Thyroid gland (tissue), 4 donors: ENCODE results near the gene ZNF836.

Experiments used
- CTCF ChIP-seq, 6 experiments: fragments of 200-600 bp in 3 of 6; fragments of 450-650 bp in 3 of 6; sonication (generic) in 3 of 6; IDR thresholded peaks; one replicate each; pipeline ENCODE4 v1.5.1; 2016 to 2019; ENCODE audit warnings: antibody characterized with exemption in 6 of 6, mild to moderate bottlenecking in 2 of 6, inconsistent platforms in 1 of 6, moderate library complexity in 1 of 6
- POLR2A ChIP-seq, 2 donors: fragments of 450-650 bp; IDR thresholded peaks; one replicate each; pipeline ENCODE4 v1.6.1; 2017; ENCODE audit warnings: antibody characterized with exemption in 2 of 2, mild to moderate bottlenecking in 2 of 2, moderate library complexity in 1 of 2

- TF ChIP-seq CTCF (IDR thresholded peaks at IDR 0.05) (no peak), POLR2A (IDR thresholded peaks at IDR 0.05) (no peak)
These were observed 56.7 kb downstream of the ZNF836 start for GRCh38 chr19:52114691-52115090.
